ENCODE data around the gene SLC25A21. TPM values are rescaled to one million over a fixed set of nuclear protein-coding genes. Genes with fewer than 3 reads are reported as not detected.

The SLC25A21 gene
- total RNA-seq, 2 experiments from 2014 or later: not detected

GRCh38 chr14:36738269-36738668 lies 434.1 kb downstream of the SLC25A21 start:
- no peak for DNase-seq
- CTCF ChIA-PET: no interaction called here
- H3K36me3 Mint-ChIP-seq (ENCODE audit: low read depth): no peaks in the 10 kb centered on the region

GRCh38 chr14:36726128-36726527 lies 446.3 kb downstream of the SLC25A21 start:
- TF ChIP-seq CTCF (IDR thresholded peaks at IDR 0.05): no peak
- H3K27ac ChIP-seq (ENCODE audit: low read depth in 1 of 2, low read length in 2 of 2): no peak overlapping the region
- no peak overlapping the region for H3K4me3 Mint-ChIP-seq
- H3K27ac Mint-ChIP-seq: no peak overlapping the region
- no peaks in the 10 kb centered on the region for H3K4me1 ChIP-seq (ENCODE audit: insufficient read depth, low read length)
- intact Hi-C loops (cut with DNase I, micrococcal nuclease): no loop called here
- no peaks in the 10 kb centered on the region for H3K4me1 Mint-ChIP-seq (ENCODE audit: low read depth)
- no peaks in the 10 kb centered on the region for H3K36me3 Mint-ChIP-seq (ENCODE audit: low read depth)
- H3K4me3 ChIP-seq (ENCODE audit: low read length): no peak overlapping the region
- ChIA-PET POLR2A (no interaction called here), CTCF (no interaction called here)
- H3K36me3 ChIP-seq (ENCODE audit: insufficient read depth, low read length): no peaks in the 10 kb centered on the region
- no peak for DNase-seq
- no peak for ATAC-seq (ENCODE audit: poor library complexity)
- peaks cover 0 to 6% of the 10 kb centered on the region in 2 experiments for H3K9me3 ChIP-seq (ENCODE audit: control insufficient read depth in 1 of 2, insufficient read depth in 1 of 2, low read length in 2 of 2)
- H3K27me3 Mint-ChIP-seq: peaks cover 7% of the 10 kb centered on the region
- no peaks in the 10 kb centered on the region for H3K27me3 ChIP-seq (ENCODE audit: control insufficient read depth in 1 of 2, insufficient read depth in 2 of 2, low read length in 2 of 2)
- no peaks in the 10 kb centered on the region for H3K9me3 Mint-ChIP-seq

More at GRCh38 chr14:36738269-36738668, 434.1 kb downstream of the SLC25A21 start:
- Histone ChIP-seq H3K9me3 (ENCODE audit: control insufficient read depth in 1 of 2, insufficient read depth in 1 of 2, low read length in 2 of 2) (peaks cover 0 to 4% of the 10 kb centered on the region in 2 experiments), H3K4me3 (ENCODE audit: low read length) (no peak overlapping the region), H3K27me3 (ENCODE audit: control insufficient read depth in 1 of 2, insufficient read depth in 2 of 2, low read length in 2 of 2) (no peaks in the 10 kb centered on the region), H3K27ac (ENCODE audit: low read depth in 1 of 2, low read length in 2 of 2) (no peak overlapping the region), H3K4me1 (ENCODE audit: insufficient read depth, low read length) (no peaks in the 10 kb centered on the region), H3K36me3 (ENCODE audit: insufficient read depth, low read length) (no peaks in the 10 kb centered on the region)
- Mint-ChIP-seq H3K4me1 (ENCODE audit: low read depth) (no peaks in the 10 kb centered on the region), H3K4me3 (no peak overlapping the region), H3K9me3 (peaks cover 2% of the 10 kb centered on the region), H3K27me3 (peaks cover 5% of the 10 kb centered on the region), H3K27ac (no peak overlapping the region)
- intact Hi-C loops (cut with DNase I, micrococcal nuclease): no loop called here
- POLR2A ChIA-PET: no interaction called here
- no peak for TF ChIP-seq CTCF (IDR thresholded peaks at IDR 0.05)
- no peak for ATAC-seq (ENCODE audit: poor library complexity)

GRCh38 chr14:36724162-36724561 lies 448.2 kb downstream of the SLC25A21 start:
- Histone ChIP-seq H3K27ac (ENCODE audit: low read depth in 1 of 2, low read length in 2 of 2) (no peak overlapping the region), H3K36me3 (ENCODE audit: insufficient read depth, low read length) (no peaks in the 10 kb centered on the region), H3K4me3 (ENCODE audit: low read length) (no peak overlapping the region), H3K4me1 (ENCODE audit: insufficient read depth, low read length) (no peaks in the 10 kb centered on the region), H3K27me3 (ENCODE audit: control insufficient read depth in 1 of 2, insufficient read depth in 2 of 2, low read length in 2 of 2) (no peaks in the 10 kb centered on the region), H3K9me3 (ENCODE audit: control insufficient read depth in 1 of 2, insufficient read depth in 1 of 2, low read length in 2 of 2) (peaks cover 0 to 6% of the 10 kb centered on the region in 2 experiments)
- TF ChIP-seq CTCF (IDR thresholded peaks at IDR 0.05): no peak
- H3K36me3 Mint-ChIP-seq (ENCODE audit: low read depth): no peaks in the 10 kb centered on the region
- H3K9me3 Mint-ChIP-seq: no peaks in the 10 kb centered on the region
- H3K4me1 Mint-ChIP-seq (ENCODE audit: low read depth): no peaks in the 10 kb centered on the region
- intact Hi-C loops (cut with DNase I, micrococcal nuclease): no loop called here
- ChIA-PET POLR2A (no interaction called here), CTCF (no interaction called here)
- DNase-seq: no peak
- no peak overlapping the region for H3K27ac Mint-ChIP-seq
- H3K4me3 Mint-ChIP-seq: no peak overlapping the region
- peaks cover 7% of the 10 kb centered on the region for H3K27me3 Mint-ChIP-seq
- ATAC-seq (ENCODE audit: poor library complexity): no peak

All from CD4-positive, alpha-beta T cell (primary cell).